Omental fat pad (tissue), 4 donors: Measurements from ENCODE around the gene HMGCS2. TPM values are rescaled to one million over a fixed set of nuclear protein-coding genes. Genes with fewer than 3 reads are reported as not detected.
A peak's percentile ranks its signal among the peaks of the same experiment; 100 is the strongest.

Source experiments
- ATAC-seq: fragments of 150-250 bp; one replicate; pipeline ENCODE4 v1.9.1; 2016; ENCODE audit warnings: mild to moderate bottlenecking, moderate library complexity; ENCODE audit not compliant: low FRiP score
- DNase-seq: peaks from one replicate; pipeline ENCODE4 v3.0.0-alpha.2; 2019; ENCODE audit warnings: low spot score
- total RNA-seq, 4 donors: library from RNA; depleted of rRNA; stranded (reverse); fragments of >200 nt; gene quantifications; one replicate each; pipeline ENCODE4 v1.1.0, GENCODE V29; 2016
- TF ChIP-seq, protein P1 (sequence below), 3 donors: fragments of 450-650 bp; IDR thresholded peaks; one replicate each; pipeline ENCODE4 v1.5.1; 2016 to 2017; ENCODE audit warnings: antibody characterized with exemption in 3 of 3, mild to moderate bottlenecking in 3 of 3, moderate library complexity in 2 of 3

HMGCS2 gene
- total RNA-seq, 4 donors from 2014 or later: 0.56 to 4.3 (median 0.96) TPM; not detected in 1

GRCh38 chr1:119740896-119741780 lies 27.6 kb downstream of the HMGCS2 start:
- no peak for DNase-seq
- ATAC-seq: no peak
- TF ChIP-seq, protein P1, sequence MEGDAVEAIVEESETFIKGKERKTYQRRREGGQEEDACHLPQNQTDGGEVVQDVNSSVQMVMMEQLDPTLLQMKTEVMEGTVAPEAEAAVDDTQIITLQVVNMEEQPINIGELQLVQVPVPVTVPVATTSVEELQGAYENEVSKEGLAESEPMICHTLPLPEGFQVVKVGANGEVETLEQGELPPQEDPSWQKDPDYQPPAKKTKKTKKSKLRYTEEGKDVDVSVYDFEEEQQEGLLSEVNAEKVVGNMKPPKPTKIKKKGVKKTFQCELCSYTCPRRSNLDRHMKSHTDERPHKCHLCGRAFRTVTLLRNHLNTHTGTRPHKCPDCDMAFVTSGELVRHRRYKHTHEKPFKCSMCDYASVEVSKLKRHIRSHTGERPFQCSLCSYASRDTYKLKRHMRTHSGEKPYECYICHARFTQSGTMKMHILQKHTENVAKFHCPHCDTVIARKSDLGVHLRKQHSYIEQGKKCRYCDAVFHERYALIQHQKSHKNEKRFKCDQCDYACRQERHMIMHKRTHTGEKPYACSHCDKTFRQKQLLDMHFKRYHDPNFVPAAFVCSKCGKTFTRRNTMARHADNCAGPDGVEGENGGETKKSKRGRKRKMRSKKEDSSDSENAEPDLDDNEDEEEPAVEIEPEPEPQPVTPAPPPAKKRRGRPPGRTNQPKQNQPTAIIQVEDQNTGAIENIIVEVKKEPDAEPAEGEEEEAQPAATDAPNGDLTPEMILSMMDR (IDR thresholded peaks at IDR 0.05): no peak

- ATAC-seq: no peak
- no peak for DNase-seq
- TF ChIP-seq, protein P1 (IDR thresholded peaks at IDR 0.05): no peak
These were observed 28.4 kb downstream of the HMGCS2 start for GRCh38 chr1:119740261-119740660.

GRCh38 chr1:119739150-119739549 lies 29.6 kb downstream of the HMGCS2 start:
- TF ChIP-seq, protein P1 (IDR thresholded peaks at IDR 0.05): no peak
- ATAC-seq (no peak), DNase-seq (no peak)

- DNase-seq: no peak
- ATAC-seq: no peak
- TF ChIP-seq, protein P1 (IDR thresholded peaks at IDR 0.05): no peak
These were observed 30.5 kb downstream of the HMGCS2 start for GRCh38 chr1:119738100-119738720.

GRCh38 chr1:119737040-119737682 lies 31.5 kb downstream of the HMGCS2 start:
- DNase-seq: no peak
- TF ChIP-seq, protein P1 (IDR thresholded peaks at IDR 0.05): no peak
- peak; percentile 10 for ATAC-seq

GRCh38 chr1:119736649-119737039 lies 32.1 kb downstream of the HMGCS2 start:
- DNase-seq (no peak), ATAC-seq (no peak)
- TF ChIP-seq, protein P1 (IDR thresholded peaks at IDR 0.05): no peak
